ENCODE results near the gene MMP7. TPM values are rescaled to one million over a fixed set of nuclear protein-coding genes. Genes with fewer than 3 reads are reported as not detected.

The MMP7 gene
- polyA plus RNA-seq, 1 of the 3 experiments (the other 2 are of a cell fraction) = 0.13 TPM

DNA sequence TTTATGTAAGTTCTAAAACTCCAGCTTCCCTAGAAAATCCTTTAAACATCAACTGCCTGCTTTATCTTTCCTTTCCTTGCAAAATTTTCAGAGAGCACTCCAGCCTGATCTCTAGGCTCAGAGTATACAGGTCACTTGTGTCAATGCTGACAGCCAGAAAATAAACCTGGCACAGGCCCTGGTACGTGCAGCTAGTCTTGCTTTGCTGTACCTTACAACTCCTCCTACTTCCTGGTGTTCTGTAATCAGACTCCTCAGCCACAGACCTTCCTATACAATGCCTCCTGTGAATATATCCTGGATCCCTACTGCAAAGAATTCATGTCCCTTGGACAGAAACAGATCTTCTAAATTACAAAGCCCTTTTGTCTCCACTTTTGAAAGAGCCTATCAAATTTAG lies 53.7 kb downstream of the MMP7 start:
- 13% methylated on average over 1 of the region's 1 CpG for WGBS (ENCODE audit: low lambda C conversion rate)
- H3K27me3 ChIP-seq (ENCODE audit: insufficient read depth) = no peaks in the 10 kb centered on the region
- no peaks in the 10 kb centered on the region for H3K36me3 ChIP-seq (replicated peaks in 1 of 2; ENCODE audit: control insufficient read depth in 1 of 2, insufficient read depth in 2 of 2, low read length in 1 of 2)
- ChIA-PET CTCF (interaction anchor here (1.4 to 1.7 kb wide), 3 partner anchors 10 to 86 kb away, joined by 3 to 8 read pairs (median 7); no protein-coding TSS in a partner anchor), POLR2A (no interaction called here)
- H3K27ac ChIP-seq (ENCODE audit: low read depth in 2 of 2, low read length in 1 of 2) = no peak overlapping the region
- no peak overlapping the region for H3K9ac ChIP-seq
- TF ChIP-seq NFIC (IDR thresholded peaks at IDR 0.05; ENCODE audit: borderline replicate concordance) = no peak
- no peak for TF ChIP-seq TCF12 (IDR thresholded peaks at IDR 0.05)
- TF ChIP-seq, protein P1, sequence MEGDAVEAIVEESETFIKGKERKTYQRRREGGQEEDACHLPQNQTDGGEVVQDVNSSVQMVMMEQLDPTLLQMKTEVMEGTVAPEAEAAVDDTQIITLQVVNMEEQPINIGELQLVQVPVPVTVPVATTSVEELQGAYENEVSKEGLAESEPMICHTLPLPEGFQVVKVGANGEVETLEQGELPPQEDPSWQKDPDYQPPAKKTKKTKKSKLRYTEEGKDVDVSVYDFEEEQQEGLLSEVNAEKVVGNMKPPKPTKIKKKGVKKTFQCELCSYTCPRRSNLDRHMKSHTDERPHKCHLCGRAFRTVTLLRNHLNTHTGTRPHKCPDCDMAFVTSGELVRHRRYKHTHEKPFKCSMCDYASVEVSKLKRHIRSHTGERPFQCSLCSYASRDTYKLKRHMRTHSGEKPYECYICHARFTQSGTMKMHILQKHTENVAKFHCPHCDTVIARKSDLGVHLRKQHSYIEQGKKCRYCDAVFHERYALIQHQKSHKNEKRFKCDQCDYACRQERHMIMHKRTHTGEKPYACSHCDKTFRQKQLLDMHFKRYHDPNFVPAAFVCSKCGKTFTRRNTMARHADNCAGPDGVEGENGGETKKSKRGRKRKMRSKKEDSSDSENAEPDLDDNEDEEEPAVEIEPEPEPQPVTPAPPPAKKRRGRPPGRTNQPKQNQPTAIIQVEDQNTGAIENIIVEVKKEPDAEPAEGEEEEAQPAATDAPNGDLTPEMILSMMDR (IDR thresholded peaks at IDR 0.05) = no peak
- H4K20me1 ChIP-seq (ENCODE audit: insufficient read depth) = no peaks in the 10 kb centered on the region
- H3K9me2 ChIP-seq = no peaks in the 10 kb centered on the region
- no peak for DNase-seq
- peak overlapping the region; percentile 69; the same call in 1 of the 2 replicates for H2AFZ ChIP-seq (ENCODE audit: low read depth)
- H3K79me2 ChIP-seq (ENCODE audit: insufficient read depth) = no peaks in the 10 kb centered on the region
- peaks cover 2 to 13% of the 10 kb centered on the region in 2 experiments; a peak in 2 of 4 replicates for H3K4me1 ChIP-seq (ENCODE audit: control insufficient read depth in 1 of 2, insufficient read depth in 2 of 2, low read depth in 1 of 2, low read length in 1 of 2)
- no peak overlapping the region for H3K4me2 ChIP-seq
- no peaks in the 10 kb centered on the region for H3K9me3 ChIP-seq
- H3K4me3 ChIP-seq (ENCODE audit: low read depth in 2 of 2, low read length in 1 of 2) = no peak overlapping the region
- H3F3A ChIP-seq (replicated peaks; ENCODE audit: insufficient read depth) = no peaks in the 10 kb centered on the region

DNA sequence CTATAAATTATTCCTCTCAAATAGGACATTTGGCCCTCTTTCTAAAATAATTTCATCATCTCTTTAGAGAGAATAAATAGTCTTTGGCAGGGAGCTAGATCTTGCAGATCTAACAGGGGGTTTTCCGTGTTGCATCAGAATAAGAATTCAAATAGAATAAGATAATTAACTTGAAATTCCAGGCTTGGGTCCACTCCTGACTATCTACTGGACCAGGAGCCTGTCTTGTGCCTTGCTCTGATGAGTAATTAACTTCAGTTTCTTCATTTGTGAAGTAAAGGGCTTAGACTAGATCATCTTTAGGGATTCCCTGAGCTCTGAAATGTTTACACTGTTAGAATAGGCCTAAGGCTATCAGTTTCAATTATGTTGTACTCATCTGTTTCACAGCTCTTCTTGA lies 54.5 kb downstream of the MMP7 start:
- no peaks in the 10 kb centered on the region for H3K9me2 ChIP-seq
- WGBS (ENCODE audit: low lambda C conversion rate) = 60% methylated on average over 1 of the region's 1 CpG
- H3K9ac ChIP-seq = no peak overlapping the region
- no peaks in the 10 kb centered on the region for H3K27me3 ChIP-seq (ENCODE audit: insufficient read depth)
- H3K4me2 ChIP-seq = no peak overlapping the region
- peak overlapping the region; percentile 69; the same call in 1 of the 2 replicates for H2AFZ ChIP-seq (ENCODE audit: low read depth)
- no peaks in the 10 kb centered on the region for H3F3A ChIP-seq (replicated peaks; ENCODE audit: insufficient read depth)
- no peak overlapping the region for H3K27ac ChIP-seq (ENCODE audit: low read depth in 2 of 2, low read length in 1 of 2)
- H4K20me1 ChIP-seq (ENCODE audit: insufficient read depth) = no peaks in the 10 kb centered on the region
- TF ChIP-seq RXRA (IDR thresholded peaks at IDR 0.05; ENCODE audit: borderline replicate concordance, low read depth) (no peak), FOSL2 (IDR thresholded peaks at IDR 0.05; ENCODE audit: borderline replicate concordance, low read depth) (no peak), USF2 (IDR thresholded peaks at IDR 0.05; ENCODE audit: borderline replicate concordance, low read depth, low read length) (no peak), SMC3 (IDR thresholded peaks at IDR 0.05; ENCODE audit: low read depth, low read length) (no peak), TAF1 (IDR thresholded peaks at IDR 0.05; ENCODE audit: borderline replicate concordance, low read depth, low read length) (no peak), RAD21 (IDR thresholded peaks at IDR 0.05; ENCODE audit: low read length) (no peak), USF1 (IDR thresholded peaks at IDR 0.05; ENCODE audit: borderline replicate concordance, low read depth) (no peak), FOXJ3 (CRISPR knock-in tag; IDR thresholded peaks at IDR 0.05) (no peak)
- TF ChIP-seq, protein P2, sequence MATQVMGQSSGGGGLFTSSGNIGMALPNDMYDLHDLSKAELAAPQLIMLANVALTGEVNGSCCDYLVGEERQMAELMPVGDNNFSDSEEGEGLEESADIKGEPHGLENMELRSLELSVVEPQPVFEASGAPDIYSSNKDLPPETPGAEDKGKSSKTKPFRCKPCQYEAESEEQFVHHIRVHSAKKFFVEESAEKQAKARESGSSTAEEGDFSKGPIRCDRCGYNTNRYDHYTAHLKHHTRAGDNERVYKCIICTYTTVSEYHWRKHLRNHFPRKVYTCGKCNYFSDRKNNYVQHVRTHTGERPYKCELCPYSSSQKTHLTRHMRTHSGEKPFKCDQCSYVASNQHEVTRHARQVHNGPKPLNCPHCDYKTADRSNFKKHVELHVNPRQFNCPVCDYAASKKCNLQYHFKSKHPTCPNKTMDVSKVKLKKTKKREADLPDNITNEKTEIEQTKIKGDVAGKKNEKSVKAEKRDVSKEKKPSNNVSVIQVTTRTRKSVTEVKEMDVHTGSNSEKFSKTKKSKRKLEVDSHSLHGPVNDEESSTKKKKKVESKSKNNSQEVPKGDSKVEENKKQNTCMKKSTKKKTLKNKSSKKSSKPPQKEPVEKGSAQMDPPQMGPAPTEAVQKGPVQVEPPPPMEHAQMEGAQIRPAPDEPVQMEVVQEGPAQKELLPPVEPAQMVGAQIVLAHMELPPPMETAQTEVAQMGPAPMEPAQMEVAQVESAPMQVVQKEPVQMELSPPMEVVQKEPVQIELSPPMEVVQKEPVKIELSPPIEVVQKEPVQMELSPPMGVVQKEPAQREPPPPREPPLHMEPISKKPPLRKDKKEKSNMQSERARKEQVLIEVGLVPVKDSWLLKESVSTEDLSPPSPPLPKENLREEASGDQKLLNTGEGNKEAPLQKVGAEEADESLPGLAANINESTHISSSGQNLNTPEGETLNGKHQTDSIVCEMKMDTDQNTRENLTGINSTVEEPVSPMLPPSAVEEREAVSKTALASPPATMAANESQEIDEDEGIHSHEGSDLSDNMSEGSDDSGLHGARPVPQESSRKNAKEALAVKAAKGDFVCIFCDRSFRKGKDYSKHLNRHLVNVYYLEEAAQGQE (IDR thresholded peaks at IDR 0.05; ENCODE audit: low read depth, low read length) = no peak
- H3K4me3 ChIP-seq (ENCODE audit: low read depth in 2 of 2, low read length in 1 of 2) = no peak overlapping the region
- H3K4me1 ChIP-seq (ENCODE audit: control insufficient read depth in 1 of 2, insufficient read depth in 2 of 2, low read depth in 1 of 2, low read length in 1 of 2) = peaks cover 2 to 13% of the 10 kb centered on the region in 2 experiments; a peak in 2 of 4 replicates
- DNase-seq = no peak
- H3K79me2 ChIP-seq (ENCODE audit: insufficient read depth) = no peaks in the 10 kb centered on the region
- no peaks in the 10 kb centered on the region for H3K36me3 ChIP-seq (replicated peaks in 1 of 2; ENCODE audit: control insufficient read depth in 1 of 2, insufficient read depth in 2 of 2, low read length in 1 of 2)
- CTCF ChIA-PET = interaction anchor here (1.4 to 1.7 kb wide), 3 partner anchors 9 to 85 kb away, joined by 3 to 8 read pairs (median 7); no protein-coding TSS in a partner anchor
- POLR2A ChIA-PET = no interaction called here
- no peaks in the 10 kb centered on the region for H3K9me3 ChIP-seq

Data from SK-N-SH (cell line).